D341Med (cell line): ENCODE measurements around the gene EVA1B.

Experiments
- DNase-seq: peaks from one replicate; pipeline ENCODE4 v3.0.0; 2012; ENCODE audit warnings: low spot score

Gene EVA1B

DNA sequence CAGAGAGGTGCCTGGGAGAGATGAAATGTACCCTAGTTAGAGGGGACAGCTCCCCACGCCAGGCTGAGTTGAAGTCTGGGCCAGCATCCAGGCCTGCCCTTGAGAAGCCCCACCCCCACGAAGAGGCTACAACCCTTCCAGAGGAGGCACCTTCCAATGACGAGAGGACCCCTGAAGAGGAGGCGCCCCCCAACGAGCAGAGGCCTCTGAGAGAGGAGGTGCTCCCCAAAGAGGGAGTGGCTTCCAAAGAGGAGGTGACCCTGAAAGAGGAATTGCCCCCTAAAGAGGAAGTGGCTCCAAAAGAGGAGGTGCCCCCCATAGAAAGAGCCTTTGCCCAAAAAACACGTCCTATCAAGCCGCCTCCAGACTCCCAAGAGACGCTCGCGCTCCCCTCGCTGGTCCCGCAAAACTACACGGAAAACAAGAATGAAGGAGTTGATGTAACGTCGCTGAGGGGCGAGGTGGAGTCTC lies 3.1 kb downstream of the EVA1B start:
- no peak for DNase-seq

- no peak for DNase-seq
Observed at GRCh38 chr1:36309397-36309796, 14.0 kb downstream of the EVA1B start.

DNA sequence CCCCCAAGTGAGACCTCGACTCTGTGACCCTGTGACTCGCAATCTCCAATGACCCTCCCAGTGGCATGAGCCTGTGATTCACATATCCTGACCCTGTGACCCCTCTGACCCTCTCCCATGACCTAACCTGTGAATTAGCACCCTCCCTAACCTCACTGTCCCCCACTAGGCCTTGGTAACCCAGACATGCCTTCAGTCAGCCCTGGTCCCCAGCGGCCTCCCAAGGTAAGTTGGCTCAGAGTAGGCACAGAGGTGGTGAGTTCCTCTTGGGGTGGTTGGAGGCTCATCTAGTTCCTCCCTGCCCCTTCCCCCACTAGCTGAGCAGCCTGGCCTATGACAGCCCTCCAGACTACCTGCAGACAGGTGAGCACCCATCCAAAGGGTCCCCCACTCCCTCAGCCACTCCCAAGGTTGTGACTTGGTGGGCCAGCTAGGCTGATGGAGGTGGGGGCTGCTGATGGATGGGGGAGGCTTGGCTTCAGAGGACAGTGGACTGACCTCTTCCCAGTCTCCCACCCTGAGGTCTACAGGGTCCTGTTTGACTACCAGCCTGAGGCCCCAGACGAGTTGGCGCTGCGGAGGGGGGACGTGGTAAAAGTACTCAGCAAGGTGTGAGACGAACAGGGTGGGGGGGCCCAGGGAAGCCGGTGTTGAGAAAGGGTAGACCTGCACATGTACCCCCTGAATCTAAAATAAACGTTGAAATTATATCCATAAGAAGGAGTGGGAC lies 15.7 kb downstream of the EVA1B start:
- no peak for DNase-seq

DNA sequence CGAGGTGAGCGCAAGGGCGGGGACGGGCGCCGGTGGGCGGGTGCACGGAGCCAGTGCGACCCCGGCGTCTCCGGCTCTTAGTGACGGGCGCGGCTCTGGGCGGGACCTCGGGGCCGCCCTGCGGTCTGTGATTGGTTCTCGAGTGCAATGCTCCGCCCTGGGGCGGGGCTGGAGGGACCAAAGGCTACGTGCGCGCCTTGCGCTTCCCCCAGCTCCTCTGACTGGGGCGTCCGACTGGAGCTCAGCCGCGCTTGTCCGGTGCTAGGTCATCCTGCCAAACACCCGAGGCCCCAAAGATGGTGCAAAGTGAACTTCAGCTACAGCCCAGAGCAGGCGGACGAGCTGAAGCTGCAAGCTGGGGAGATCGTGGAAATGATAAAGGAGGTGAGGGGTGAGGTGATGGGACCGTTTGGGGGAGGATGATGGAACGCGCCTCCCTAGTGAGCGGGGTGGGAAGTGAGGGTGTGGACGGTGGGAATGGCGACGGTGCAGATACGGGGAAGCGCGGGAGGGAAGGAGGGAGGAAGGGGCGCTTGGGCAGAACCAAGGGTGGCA lies 16.5 kb downstream of the EVA1B start:
- peak; percentile 99 for DNase-seq

GRCh38 chr1:36306210-36306901 lies 17.1 kb downstream of the EVA1B start, which contains the start of gene SH3D21:
TSS of gene SH3D21 (plus strand) at chr1:36306368. CDS start at chr1:36306421, 53 bp downstream.
- DNase-seq: peak; percentile 53

DNA sequence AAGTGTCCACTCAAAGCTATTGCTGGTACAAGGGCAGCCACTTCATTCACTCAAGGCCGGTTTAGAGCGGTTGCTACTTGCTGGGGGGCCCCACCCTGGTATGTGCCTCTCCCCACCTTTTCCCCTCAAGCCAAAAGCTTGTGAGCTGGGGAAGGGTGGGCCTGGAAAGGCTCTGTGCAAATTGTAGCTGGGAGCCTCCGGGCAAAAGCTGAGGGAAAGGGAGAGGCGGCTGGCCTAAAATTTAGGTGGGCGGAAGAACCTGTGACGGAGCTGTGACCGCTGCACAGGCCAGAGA lies 17.6 kb downstream of the EVA1B start:
- no peak for DNase-seq

GRCh38 chr1:36304970-36305914 lies 18.2 kb downstream of the EVA1B start:
- no peak for DNase-seq

GRCh38 chr1:36304521-36304920 lies 18.9 kb downstream of the EVA1B start:
- DNase-seq: no peak

DNA sequence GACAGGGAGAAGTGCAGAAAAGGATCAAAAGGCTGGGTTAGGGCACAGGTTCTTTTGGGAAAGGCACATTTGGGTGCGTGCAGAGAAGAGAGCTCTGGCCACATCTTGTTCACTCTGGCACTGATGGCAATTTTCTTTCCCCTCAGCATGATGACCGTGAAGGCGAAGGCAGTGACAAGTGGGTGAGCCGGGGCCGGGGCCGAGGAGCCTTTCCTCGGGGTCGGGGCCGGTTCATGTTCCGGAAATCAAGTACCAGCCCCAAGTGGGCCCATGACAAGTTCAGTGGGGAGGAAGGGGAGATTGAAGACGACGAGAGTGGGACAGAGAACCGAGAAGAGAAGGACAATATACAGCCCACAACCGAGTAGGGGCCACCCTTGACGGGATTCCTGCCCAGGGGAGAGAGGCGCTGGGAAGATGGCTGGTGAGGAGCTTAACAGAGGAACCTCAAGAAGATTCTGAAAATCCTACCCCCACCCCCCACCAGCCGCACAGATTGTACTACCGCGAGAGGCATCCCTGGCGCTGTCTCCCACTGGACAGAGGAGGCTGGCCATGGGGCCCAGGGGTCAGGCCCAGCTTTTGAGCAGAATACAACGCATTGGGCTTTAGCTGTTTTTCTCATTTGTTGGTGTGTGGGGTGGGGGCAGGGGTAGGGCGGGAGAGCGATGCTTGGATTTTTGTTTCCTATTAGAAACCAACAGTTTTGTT lies 19.6 kb downstream of the EVA1B start:
- DNase-seq: no peak

DNA sequence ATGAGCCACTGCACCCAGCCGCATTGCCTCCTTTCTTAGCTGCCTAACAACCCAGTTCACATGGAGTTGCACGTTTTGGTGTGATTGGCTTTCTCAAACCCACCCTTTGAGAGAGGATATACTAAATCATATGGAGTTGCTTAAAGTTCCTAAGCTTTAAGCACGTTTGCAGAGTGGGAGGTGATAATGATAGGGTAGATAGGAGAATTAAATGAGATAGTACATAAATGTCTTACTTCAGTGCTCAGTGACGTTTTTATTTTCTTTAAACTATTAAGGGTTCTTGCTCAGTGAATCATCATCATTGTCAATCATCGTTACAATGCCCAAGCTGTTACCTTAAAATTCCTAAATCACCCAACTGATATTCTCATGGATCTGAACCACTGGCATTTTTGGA lies 20.2 kb downstream of the EVA1B start:
- no peak for DNase-seq

GRCh38 chr1:36301220-36301619 lies 22.2 kb downstream of the EVA1B start:
- no peak for DNase-seq

GRCh38 chr1:36300526-36300925 lies 22.9 kb downstream of the EVA1B start:
- no peak for DNase-seq

DNA sequence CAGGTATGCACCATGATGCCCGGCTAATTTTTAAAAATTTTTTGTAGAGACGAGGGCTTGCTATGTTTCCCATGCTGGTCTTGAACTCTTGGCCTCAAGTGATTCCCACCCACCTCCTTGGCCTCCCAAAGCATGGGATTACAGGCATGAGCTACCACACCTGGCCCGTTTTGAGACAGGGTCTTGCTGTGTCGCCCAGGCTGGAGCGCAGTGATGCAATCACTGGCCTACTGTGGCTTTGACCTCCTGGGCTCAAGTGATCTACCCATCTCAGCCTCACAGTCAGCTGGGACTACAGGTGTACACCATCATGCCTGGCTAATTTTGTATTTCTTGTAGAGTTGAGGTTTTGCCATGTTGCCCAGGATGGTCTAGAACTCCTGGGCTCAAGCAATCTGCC lies 24.8 kb downstream of the EVA1B start:
- DNase-seq: no peak

- DNase-seq: no peak
Observed at GRCh38 chr1:36297062-36297461, 26.4 kb downstream of the EVA1B start.

DNA sequence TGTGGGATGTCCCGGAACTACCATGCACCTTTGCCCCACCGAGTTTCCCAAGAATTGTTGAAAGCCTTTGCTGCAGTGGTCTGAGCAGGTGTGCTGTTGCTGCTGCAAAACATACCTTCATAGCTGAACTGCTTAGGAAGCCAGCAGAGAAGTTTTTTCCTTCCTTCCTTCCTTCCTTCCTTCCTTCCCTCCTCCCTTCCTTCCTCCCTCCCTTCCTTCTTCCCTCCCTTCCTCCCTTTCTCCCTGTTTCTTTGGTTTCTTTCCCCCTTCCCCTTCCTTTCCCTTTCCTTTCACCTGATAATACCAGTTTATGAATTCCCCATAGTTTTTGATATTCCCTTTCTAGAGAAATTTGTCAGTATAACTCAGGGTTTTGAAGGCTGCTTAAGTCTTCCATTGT lies 28.1 kb downstream of the EVA1B start:
- DNase-seq: no peak

DNA sequence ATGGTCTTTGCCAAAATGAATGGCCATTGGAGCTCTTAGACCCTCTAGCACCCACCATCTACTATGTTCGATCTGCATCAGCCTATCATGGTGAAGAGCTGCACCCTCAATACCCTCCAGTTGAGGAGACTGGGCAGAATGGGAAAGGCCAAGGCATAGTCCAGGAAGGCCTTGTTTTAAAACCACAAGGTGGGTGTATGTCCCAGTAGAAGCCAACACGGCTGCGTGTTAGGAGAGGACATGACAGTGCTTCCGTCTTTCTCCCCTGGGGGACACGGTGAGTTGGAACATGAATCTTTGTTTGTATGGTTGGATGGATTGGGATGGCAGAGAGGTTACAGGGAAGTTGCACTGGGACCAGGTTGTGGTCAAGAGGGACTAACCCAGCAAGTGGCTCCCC lies 35.9 kb downstream of the EVA1B start:
- no peak for DNase-seq

DNA sequence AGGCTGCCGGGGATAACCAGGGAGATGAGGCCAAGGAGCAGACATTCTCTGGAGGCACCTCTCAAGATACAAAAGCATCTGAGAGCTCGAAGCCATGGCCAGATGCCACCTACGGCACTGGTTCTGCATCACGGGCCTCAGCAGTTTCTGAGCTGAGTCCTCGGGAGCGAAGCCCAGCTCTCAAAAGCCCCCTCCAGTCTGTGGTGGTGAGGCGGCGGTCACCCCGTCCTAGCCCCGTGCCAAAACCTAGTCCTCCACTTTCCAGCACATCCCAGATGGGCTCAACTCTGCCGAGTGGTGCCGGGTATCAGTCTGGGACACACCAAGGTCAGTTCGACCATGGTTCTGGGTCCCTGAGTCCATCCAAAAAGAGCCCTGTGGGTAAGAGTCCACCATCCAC lies 36.6 kb downstream of the EVA1B start:
- no peak for DNase-seq

GRCh38 chr1:36285443-36286101 lies 37.9 kb downstream of the EVA1B start:
- peak; percentile 70 for DNase-seq

DNA sequence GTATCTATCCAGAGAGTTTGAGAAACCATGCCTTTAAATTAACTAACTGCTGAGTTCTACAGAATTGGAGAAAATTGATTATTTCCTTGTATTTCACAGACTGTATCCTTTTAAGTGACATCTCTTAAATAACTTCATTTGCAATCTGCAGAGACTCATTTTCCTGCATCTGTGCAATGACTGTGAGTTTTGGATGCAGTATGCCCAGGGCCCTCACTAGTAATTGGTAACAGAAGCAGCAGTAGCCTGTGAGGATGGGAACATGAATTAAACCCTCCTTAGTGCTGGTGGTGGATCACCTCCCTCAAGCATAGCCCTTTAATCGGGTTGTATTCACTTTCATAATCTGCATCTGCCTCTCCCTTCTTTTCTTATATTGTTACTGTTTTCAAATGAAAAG lies 38.9 kb downstream of the EVA1B start:
- DNase-seq: no peak

GRCh38 chr1:36284061-36284460 lies 39.4 kb downstream of the EVA1B start:
- DNase-seq: no peak

GRCh38 chr1:36279789-36280296 lies 43.6 kb downstream of the EVA1B start:
- no peak for DNase-seq
